CD4-positive, alpha-beta T cell treated with Interleukin-4 for 1 hour (primary cell): ENCODE results near the gene KDSR.
A peak's percentile ranks its signal among the peaks of the same experiment; 100 is the strongest.
"Not testable (repeated sequence)": the region's sequence is repeated elsewhere in the genome, so short reads cannot be mapped to it uniquely, and the experiment has no call there.

Source experiments
- DNase-seq, 2 donors: peaks; one replicate each; pipeline ENCODE4 v3.0.0-alpha.2; 2020 to 2022

Gene KDSR

DNA sequence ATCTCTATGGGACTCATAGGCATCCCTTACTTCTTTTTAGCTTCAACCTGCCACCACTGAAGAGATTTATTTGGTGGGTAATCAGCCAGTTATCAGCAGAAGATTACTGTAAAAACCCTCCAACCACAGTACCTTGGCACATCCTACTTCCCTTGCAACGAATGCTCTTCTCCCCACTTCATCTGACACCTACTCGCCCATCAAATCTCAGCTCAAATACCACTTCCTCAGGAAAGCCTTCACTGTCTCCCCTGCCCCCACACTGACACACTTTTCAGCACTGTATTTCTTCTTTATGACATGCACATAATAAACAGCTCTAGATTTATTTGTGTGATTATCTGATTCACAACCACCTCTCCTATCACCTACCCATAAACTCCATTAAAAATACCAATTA is 3.1 kb downstream of the KDSR start:
- DNase-seq = peak; percentile 35 to 64

DNA sequence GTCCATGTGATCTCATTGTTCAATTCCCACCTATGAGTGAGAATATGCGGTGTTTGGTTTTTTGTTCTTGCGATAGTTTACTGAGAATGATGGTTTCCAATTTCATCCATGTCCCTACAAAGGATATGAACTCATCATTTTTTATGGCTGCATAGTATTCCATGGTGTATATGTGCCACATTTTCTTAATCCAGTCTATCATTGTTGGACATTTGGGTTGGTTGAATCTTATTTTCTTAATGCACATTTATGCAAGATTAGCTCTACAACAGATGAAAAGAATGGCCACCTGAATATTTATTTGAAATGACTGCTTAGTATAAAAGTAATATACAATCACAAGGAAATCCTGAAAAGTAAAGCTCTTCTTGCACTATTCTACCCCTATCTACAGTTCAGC is 3.6 kb downstream of the KDSR start:
- DNase-seq = not testable (repeated sequence)

DNA sequence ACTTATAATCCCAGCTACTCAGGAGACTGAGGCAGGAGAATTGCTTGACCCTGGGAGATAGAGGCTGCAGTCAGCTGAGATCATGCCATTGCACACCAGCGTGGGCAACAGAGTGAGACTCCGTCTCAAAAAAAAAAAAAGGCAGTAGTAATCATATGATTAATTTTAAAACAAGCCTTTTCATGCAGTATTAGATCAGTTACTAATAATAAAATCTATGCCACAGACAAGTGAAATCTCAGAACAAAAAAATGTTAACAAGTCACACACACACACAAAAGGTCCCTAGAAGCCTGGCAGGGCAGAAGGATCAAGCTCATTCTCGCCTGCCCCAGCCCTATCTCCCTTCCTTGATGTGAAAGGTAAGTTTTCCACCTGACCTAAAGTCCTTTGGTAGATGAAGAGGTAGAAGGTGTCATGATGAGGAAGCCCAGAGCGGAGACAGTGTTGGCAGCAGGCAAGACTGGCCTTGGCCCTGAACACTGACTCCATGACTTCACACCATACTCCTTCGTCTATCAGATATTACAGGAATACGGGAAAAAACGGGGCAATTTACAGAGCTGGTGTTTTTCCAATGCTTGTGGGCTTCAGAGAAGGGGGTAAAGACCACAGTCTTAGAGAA is 10.6 kb downstream of the KDSR start:
- DNase-seq = no peak

DNA sequence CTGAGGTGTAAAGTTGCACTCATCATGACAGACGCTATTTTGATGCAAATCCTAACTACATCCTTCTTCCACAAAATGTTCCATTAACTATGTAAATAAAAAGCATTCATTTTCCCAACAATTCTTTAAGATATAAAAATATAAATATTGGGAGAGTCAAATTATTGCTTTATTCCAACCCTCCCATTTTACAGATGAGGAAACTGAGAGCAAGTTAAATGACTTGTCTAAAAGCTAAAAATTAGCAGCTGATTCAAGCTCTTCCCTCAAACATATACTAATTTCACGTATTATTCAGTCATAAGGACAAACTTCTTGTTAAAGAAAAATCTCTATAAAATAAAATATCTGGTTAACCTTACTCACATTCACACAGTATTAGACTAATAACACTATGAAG is 16.8 kb downstream of the KDSR start:
- DNase-seq = no peak

DNA sequence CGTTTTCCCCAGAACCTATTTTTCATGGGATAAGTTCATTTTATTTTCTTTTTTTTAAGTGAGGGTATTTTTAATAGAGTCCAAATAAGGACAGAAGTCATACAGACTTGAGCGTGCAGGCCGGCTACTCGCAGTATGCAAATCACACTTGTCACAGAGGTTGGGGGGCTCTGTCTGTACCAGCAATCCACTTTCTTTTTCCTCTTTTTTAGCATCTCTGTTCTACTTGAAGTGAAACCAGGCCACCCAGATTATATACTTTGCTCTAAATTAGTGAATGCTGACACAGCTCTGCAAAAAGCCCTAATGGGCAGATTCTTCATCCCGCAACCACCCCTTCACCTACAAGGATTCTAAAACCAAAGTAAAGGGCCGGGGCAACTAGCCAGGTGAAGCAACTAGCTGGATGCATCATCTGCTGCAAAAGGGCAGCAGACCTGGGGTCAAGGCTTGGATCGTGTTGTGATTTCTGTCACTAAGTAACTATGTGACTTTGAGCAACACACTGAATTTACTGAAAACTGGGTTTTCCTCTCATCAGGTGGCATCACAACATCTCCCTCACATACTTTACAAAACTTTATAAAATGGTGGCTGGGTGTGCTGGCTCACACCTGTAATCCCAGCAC is 18.4 kb downstream of the KDSR start:
- no peak for DNase-seq

DNA sequence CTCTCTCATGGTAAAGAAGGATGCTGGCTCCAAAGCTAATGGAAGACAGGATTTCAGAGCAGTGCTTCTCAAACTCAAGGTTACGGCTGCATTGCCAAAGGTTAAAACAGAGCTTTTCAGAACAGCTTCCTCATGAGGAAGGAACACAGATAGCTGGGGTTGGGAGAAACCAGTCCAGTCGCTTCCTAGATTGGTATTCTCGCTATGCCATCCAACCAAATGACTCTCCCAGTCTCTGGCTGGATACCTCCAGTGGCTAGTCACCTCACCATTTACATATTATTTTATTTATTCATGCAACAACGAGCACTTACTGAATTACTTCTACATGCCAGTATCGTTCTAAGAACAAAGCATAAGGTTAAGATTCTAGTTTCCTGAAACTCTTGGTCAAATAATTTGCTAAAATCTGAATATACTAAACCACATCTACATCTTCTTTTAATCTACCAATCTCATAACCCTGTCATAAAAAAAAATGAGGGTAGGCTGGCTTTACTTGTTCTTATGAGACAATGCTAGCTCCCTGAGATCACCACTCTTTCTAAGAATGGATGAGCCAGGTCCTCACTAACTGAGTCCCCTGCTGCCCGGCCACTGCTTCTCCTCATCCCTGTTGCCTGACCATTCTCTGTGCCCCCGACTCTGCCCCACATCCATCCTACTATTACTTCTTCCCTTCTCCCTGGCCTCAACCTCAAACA is 20.4 kb downstream of the KDSR start:
- no peak for DNase-seq

DNA sequence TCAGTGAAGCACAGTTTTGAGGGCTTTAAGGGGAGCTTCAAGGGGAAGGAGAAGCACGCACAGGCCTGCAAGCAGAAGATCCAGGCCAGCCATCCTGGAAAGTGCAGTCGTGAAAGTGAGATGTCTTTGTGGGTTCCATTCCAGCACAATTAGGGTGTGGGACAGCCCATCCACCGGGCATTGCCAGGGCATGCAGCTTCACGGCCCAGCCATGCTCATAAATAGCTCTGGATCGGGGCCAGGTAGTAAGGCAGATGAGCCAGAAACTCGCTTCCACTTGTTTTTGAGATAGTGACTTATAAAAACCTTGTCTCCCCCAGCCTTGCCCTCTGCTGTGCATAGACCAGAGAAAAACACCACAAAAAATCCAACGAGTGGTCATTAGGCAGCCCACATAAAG is 21.0 kb downstream of the KDSR start:
- DNase-seq = no peak

DNA sequence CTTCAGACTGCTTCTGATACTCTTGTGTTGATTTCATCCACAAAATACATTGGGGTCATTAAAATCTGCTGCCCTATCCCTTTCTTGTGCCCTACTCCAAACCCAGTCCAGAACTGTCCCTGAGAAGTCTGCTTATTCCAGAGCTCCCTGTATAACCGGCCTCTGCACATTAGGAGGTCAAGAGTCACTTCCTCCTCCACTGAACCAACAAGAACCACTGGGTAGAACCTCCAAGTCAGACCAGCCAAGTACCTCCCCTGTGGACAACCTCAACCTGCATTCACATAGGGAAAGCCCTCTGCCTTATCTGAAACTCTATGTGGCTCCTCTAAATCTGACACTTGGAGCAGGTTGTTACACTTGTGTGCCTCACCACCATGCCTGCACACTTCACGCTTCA is 22.1 kb downstream of the KDSR start:
- no peak for DNase-seq

DNA sequence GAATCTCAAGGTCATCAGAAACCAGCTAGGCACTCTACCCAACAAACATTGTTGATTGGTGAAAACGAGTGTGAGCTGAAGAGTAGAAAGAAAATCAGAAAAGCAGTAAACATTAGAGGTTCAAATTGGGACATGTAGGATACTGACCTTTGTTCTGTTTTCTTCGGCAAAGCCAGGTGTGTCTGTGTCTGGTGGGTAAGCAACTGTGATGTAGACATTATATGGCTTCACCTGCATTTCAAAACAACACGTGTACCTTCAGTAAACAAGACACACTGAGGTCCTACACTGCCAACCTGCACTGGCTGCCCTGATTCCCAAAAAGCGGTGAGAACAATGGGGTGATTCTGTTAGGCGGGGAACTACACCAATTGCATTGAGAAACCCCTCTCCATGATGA is 22.7 kb downstream of the KDSR start:
- no peak for DNase-seq

DNA sequence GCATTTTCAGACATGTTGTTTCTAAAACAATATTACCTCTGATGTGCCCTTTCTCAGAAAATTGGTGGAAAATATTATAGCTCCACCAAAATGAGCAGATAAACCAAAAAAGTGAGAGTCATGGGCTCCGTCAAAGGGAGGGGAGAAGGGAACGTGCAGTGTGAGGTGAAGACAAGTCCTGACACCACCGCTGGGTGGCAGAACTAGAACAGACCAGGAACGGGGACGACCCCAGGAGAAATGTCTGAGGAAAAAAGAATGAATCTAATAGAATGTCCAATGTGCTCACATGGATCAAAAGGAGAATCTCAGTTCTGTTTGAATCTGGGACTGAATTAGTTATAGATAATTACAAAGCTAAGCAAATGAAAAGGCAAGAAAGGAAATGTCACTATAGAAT is 24.8 kb downstream of the KDSR start:
- peak; percentile 33 to 43 for DNase-seq

DNA sequence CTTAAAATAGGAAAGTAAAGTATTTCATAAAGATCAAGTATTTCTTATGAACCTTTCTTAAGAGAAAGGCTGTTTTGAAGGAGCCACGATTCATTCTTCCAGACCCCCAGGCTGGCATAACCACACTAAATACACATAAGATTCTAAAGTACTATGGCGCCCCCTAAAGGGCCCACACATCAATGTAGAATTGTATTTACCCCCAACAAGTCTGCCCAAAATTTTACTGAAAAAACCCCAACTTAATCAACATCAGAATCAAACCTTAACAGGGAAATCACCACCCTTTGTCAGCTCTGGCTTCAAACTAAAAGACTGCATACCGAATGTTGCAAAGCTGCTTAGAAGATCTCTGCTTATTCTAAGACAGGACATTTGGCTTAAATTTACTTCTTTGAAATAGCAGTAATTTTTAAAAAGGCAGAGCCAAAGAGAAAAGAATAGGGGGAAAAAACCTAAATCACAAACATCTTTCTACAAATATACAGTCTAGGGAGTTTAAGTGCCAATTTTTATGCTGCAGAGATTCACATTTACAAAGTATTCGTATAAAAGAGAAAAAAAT is 27.0 kb downstream of the KDSR start:
- DNase-seq = peak; percentile 43 to 63

DNA sequence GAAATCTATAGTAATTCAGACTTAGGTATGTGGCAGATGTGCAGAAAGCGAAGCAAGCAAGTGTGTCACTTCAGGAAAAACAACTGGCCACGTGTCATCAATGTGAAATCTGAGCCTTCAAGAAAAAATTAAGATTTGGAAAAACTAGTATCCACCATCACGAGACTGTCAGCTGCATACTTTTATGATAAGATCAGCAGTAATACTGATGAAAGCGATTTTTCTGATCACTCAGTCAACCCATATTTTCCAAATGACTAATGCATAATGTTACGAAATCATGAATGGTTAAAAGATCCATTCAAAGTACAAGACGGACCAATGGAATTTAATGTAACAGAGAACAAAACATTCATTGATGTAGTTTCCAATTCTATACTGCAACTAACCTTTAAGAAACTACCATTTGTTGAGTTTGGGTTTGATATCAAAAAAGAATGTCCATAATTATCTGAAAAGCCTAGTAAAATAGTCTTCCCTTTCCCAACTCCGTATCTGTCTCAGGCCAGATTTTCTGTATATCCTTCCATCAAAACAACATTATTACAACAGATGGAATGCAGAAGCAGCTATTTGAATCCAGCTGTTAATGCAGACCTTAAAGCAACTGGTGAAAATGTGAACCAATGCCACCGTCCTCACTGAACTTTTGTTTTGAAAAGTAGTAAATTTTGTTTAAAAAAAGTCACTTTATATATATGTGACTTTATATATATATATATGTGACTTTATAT is 30.5 kb downstream of the KDSR start:
- no peak for DNase-seq

DNA sequence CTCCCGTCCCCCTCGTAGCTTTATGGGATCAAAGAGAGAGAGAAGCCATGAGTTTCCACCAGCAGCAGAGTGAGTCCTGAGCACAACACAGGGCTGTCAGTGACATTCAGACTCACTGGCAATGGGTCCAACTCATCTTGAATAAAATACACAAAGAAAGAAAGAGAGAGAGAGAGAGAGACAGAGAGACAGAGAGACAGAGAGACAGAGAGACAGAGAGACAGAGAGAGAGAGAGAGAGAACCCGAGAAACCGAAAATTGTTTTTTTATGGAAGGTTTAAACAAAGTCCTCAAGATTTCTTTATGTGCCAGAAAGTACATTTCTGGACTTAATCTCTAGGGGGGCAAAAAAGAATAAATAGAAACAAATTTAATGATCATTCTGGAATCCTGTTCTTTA is 35.9 kb downstream of the KDSR start:
- no peak for DNase-seq

DNA sequence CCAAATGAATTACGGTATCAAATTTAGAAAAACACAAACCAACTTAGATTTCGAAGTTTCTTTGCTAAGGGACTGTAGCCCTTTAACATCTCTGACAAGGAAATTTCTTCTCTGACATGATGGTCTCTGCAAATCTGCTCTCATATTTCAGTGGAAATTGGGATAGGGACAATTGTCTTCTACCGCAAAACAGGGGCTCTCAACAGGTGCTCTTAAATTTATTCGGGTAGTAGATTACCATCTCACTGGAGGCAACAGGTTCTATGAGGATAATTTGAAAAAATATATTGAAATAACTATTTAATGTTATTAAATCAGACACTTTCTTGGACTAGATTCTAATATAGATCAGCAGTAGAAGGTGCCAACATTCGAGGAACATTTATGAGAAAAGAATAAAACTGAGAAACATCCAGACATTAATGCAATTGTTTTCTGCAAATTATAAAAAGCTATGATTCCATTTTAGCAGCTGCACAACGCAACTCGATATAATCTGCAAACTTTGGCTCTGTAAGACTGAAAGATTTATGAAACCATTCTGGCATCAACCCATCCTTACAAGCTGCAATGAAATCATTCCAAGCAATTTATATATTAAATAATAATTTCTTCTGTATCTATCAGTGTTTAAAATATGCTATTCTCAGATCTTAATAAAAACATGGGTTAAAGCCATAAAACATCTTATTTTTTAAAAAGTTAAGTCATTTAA is 37.4 kb downstream of the KDSR start:
- DNase-seq = no peak

DNA sequence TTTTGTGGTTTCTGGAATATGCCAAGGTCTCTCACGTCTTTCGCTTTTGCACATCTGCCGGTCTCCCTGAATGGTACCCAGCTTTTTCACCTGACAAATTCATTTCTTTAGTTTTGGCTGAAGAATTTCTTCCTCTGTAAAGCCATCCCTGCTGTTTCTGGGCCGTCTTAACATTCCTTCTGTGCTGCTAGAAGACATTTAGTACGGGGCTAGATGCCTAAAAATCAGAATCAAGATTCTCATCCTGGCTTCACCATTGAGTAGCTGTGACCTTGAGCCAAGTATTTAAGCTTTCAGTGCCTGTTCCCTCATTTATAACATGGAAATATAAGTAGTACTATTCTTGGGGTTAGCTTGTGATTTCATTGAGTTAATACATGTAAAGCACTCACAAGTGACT is 41.0 kb downstream of the KDSR start:
- DNase-seq = no peak

DNA sequence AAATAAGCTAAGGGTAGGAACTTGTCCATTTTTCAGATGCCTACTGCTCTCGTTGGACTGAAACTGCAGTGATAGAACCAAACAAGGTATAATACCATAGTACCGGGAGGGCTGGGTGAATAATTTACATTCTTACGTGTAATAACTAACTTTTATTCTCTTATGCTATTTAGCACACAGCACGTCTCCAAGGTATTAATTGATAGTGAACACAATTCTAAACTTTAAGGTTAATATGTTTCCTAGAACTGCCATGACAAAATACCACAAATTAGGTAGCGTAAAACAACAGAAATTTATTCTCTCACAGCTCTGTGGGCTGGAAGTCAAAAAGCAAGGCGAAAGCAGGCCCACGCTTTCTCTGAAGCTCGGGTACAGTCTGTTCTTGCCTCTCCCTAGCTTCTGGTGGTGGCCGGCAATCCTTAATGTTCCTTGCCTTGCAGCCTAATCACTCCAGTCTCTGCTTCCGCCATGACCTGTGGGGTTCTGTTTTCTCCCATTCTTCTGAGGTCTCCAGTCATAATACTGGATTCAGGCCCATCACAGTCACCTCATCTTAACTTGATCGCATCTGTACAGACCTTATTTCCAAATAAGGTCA is 41.8 kb downstream of the KDSR start:
- no peak for DNase-seq

DNA sequence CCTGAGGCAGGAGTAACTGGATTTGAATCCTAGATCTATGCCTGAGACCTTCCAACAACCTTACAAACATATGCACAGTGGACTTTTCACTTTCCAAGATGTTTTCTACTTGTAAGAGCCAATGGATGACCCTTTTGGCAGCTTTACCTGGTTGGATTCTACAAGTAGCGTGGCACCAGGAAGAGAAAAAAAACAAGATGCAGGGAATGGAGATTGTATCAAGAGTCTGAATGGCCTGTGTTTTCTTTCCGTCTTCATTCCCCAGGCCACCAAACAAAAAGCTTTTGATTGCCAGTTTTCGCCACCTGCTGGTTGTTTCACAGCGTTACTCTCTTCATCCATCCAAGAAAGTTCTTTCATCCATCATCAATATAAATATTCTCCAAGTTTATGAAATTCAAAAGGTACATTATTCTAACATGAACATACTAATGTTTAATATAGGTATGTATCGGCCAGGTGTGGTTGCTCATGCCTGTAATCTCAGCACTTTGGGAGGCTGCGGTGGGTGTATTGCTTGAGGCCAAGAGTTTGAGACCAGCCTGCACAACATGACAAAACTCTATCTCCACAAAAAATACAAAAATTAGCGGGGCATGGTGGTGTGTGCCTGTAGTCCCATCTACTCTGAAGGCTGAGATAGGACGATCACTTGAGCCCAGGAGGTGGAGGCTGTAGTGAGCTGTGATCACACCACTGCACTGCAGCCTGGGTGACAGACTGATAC is 43.9 kb downstream of the KDSR start:
- peak; percentile 69 to 75 for DNase-seq

DNA sequence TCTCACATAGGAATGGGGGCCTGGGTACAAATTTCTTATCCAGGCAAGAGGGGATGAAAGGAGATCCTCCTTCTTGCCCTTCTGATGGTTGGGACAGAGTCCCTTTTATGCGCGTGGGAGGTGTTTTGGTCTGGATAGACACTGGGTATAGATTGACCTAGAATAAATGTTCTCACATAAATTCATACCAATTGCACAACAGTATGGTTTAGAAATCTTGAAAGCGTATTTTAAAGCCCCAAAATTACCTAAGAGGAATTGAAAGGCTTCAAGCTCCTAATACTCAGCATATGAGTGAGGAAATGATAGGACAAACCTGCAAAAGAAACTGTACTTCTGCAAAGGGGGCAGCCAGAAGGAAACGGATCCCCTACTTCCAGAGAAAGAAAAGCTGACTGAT is 44.8 kb downstream of the KDSR start:
- no peak for DNase-seq

DNA sequence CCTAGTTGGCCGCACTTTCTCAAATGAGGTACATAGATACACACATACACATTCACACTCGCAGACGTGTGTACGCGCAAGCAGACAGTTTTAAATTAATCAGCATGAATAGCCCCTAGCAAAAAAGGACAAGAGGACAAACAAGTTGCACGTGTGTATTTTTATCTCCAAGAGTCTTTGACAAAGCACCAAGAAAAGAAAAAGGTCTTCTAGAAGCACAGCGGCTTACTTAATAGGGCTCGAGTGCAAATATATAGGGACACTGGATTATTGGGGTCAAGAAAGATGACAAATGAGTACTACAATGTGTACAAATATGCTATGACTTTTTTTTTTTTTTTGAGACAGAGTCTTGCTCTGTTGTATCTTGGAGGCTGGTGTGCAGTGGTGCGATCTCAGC is 45.7 kb downstream of the KDSR start:
- DNase-seq = no peak

DNA sequence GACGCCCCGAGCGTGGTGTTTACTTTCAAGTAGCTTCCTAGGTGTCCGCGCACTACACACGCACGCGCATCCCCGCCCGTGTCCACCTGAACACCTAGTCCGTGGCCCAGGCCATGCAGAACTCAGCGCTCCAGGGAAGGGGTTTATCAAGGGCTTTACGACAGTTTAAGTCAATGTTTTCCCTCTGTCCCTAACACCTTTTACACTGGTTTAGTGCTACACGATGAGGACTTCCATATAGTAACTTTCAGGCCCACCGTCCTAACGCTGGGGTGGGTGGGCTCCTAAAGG is 46.1 kb downstream of the KDSR start:
- no peak for DNase-seq

DNA sequence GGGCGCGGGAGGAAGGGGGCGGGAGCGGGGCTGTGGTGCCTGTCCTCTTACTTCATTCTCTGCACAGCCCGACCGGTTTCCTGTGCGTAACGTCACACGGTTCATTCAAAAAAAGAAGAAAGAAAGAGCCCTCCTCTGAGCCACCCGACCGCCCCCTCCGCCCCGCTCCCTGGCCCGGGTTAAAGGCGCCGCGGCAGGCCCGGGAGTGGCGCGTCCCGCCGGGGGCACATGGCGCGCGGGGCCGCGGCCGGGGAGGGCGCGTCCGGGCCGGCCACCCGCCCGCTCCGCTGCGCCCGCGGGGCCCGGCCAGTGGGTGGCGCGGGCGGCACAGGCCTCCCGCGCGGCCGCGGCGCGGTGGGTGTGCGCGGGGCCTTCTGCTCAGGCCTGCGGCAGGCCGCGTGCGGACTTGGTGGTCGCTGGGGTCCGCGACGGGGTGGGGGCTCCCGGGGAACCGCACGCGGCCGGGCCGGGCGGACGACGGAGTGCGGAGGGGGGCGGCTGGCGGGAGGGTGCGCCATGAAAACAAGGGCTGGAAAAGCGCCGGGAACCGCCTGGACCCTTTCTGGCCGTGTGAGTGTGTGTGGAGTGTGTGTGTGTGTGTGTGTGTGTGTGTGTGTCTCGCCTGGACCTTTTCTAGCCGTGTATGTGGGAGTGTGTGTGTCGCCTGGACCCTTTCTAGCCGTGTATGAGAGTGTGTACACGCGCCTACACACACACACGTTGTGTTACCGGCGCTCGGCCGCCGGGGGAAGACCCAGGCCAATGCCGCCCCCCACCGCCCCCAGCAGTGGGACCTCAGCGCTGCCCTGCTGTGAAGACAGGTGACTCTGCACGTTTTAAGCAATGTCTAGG is 46.7 kb downstream of the KDSR start:
- DNase-seq = peak; percentile 90 to 94
